COLO829 (cell line): ENCODE data around the gene TXNDC11.

Source experiments
- DNase-seq: peaks from one replicate; pipeline ENCODE4 v3.0.0; 2012; ENCODE audit warnings: low spot score

Gene TXNDC11

GRCh38 chr16:11755022-11755760 is 12.5 kb upstream of the TXNDC11 start:
- no peak for DNase-seq

- DNase-seq = no peak
Measured at GRCh38 chr16:11752856-11753255, 10.2 kb upstream of the TXNDC11 start.

GRCh38 chr16:11750056-11750455 is 7.4 kb upstream of the TXNDC11 start:
- DNase-seq = no peak

GRCh38 chr16:11748404-11749254 is 6.0 kb upstream of the TXNDC11 start:
- no peak for DNase-seq

- DNase-seq = no peak
Measured at GRCh38 chr16:11747949-11748403, 5.3 kb upstream of the TXNDC11 start.

GRCh38 chr16:11744075-11744470 is 1.4 kb upstream of the TXNDC11 start:
- no peak for DNase-seq

GRCh38 chr16:11743308-11744074 is 834 bp upstream of the TXNDC11 start:
- DNase-seq = no peak

GRCh38 chr16:11742093-11742535 is 543 bp downstream of the TXNDC11 start:
- no peak for DNase-seq

GRCh38 chr16:11740567-11740966 is 2.1 kb downstream of the TXNDC11 start:
- no peak for DNase-seq

- DNase-seq = no peak
Measured at GRCh38 chr16:11738742-11739544, 3.7 kb downstream of the TXNDC11 start.

- no peak for DNase-seq
Measured at GRCh38 chr16:11737713-11738112, 4.9 kb downstream of the TXNDC11 start.

GRCh38 chr16:11736903-11737302 is 5.8 kb downstream of the TXNDC11 start:
- no peak for DNase-seq

- DNase-seq = no peak
Measured at GRCh38 chr16:11735787-11736186, 6.9 kb downstream of the TXNDC11 start.

- DNase-seq = no peak
Measured at GRCh38 chr16:11734653-11735043, 8.0 kb downstream of the TXNDC11 start.

GRCh38 chr16:11734025-11734652 is 8.5 kb downstream of the TXNDC11 start:
- no peak for DNase-seq

- no peak for DNase-seq
Measured at GRCh38 chr16:11731222-11731621, 11.4 kb downstream of the TXNDC11 start.

GRCh38 chr16:11729787-11730186 is 12.9 kb downstream of the TXNDC11 start:
- DNase-seq = no peak

- no peak for DNase-seq
Measured at GRCh38 chr16:11727796-11728543, 14.7 kb downstream of the TXNDC11 start.

- no peak for DNase-seq
Measured at GRCh38 chr16:11726008-11726407, 16.6 kb downstream of the TXNDC11 start.

- no peak for DNase-seq
Measured at GRCh38 chr16:11725457-11725856, 17.2 kb downstream of the TXNDC11 start.
